ENCODE results near the gene BID. TPM values are rescaled to one million over a fixed set of nuclear protein-coding genes. Genes with fewer than 3 reads are reported as not detected.

Gene BID
- total and polyA plus RNA-seq, 4 experiments from 2014 or later, result 22.0 to 104 (median 47.7) TPM

GRCh38 chr22:17803609-17804270, 29.5 kb upstream of the BID start:
- CTCF ChIA-PET (ENCODE audit: partially characterized antibody), result interaction anchor here (1.2 to 1.4 kb wide), 2 partner anchors 60 to 61 kb away, joined by 3 read pairs; no protein-coding TSS in a partner anchor
- no peaks in the 10 kb centered on the region for H3K27me3 ChIP-seq (ENCODE audit: insufficient read depth, low read length)
- POLR2A ChIA-PET (ENCODE audit: partially characterized antibody), result no interaction called here
- Mint-ChIP-seq H3K36me3 (peaks cover 18 to 41% of the 10 kb centered on the region in 2 donors), H3K27me3 (no peaks in the 10 kb centered on the region), H3K9me3 (no peaks in the 10 kb centered on the region), H3K4me3 (no peak overlapping the region), H3K4me1 (no peaks in the 10 kb centered on the region), H3K27ac (peak overlapping the region in 1 of 7 donors; percentile 26)
- no peak for DNase-seq
- H3K9me3 ChIP-seq (ENCODE audit: control insufficient read depth in 1 of 2, low read length in 2 of 2), result no peaks in the 10 kb centered on the region
- H3K4me1 ChIP-seq (ENCODE audit: insufficient read depth, low read length), result no peaks in the 10 kb centered on the region
- H3K27ac ChIP-seq (ENCODE audit: low read depth, low read length), result no peak overlapping the region
- no peak overlapping the region for H3K4me3 ChIP-seq (ENCODE audit: low read length in 2 of 2)
- peaks cover 10% of the 10 kb centered on the region for H3K36me3 ChIP-seq (ENCODE audit: insufficient read depth, low read length)
- intact Hi-C loops (cut with micrococcal nuclease), result no loop called here

GRCh38 chr22:17802822-17803221, 28.6 kb upstream of the BID start:
- Histone ChIP-seq H3K36me3 (ENCODE audit: insufficient read depth, low read length) (peaks cover 5% of the 10 kb centered on the region), H3K4me3 (ENCODE audit: low read length in 2 of 2) (no peak overlapping the region), H3K9me3 (ENCODE audit: control insufficient read depth in 1 of 2, low read length in 2 of 2) (no peaks in the 10 kb centered on the region), H3K4me1 (ENCODE audit: insufficient read depth, low read length) (no peaks in the 10 kb centered on the region), H3K27ac (ENCODE audit: low read depth, low read length) (no peak overlapping the region), H3K27me3 (ENCODE audit: insufficient read depth, low read length) (no peaks in the 10 kb centered on the region)
- ChIA-PET POLR2A (ENCODE audit: partially characterized antibody) (no interaction called here), CTCF (ENCODE audit: partially characterized antibody) (interaction anchor here (1.2 kb wide), 1 partner anchor 60 kb away, joined by 3 read pairs; no protein-coding TSS in a partner anchor)
- H3K4me3 Mint-ChIP-seq, result no peak overlapping the region
- no peaks in the 10 kb centered on the region for H3K27me3 Mint-ChIP-seq
- intact Hi-C loops (cut with micrococcal nuclease), result no loop called here
- DNase-seq, result no peak
- H3K4me1 Mint-ChIP-seq, result peaks cover 0 to 2% (median 0%) of the 10 kb centered on the region in 4 donors
- peaks cover 18 to 38% of the 10 kb centered on the region in 2 donors for H3K36me3 Mint-ChIP-seq
- H3K27ac Mint-ChIP-seq, result no peak overlapping the region
- H3K9me3 Mint-ChIP-seq, result no peaks in the 10 kb centered on the region

- no peak for DNase-seq
- POLR2A ChIA-PET (ENCODE audit: partially characterized antibody), result no interaction called here
- Mint-ChIP-seq H3K27me3 (no peaks in the 10 kb centered on the region), H3K27ac (peak overlapping the region in 1 of 7 donors; percentile 43), H3K36me3 (peaks cover 14 to 34% of the 10 kb centered on the region in 2 donors), H3K4me3 (no peak overlapping the region), H3K9me3 (no peaks in the 10 kb centered on the region), H3K4me1 (peaks cover 0 to 2% (median 0%) of the 10 kb centered on the region in 4 donors)
- Histone ChIP-seq H3K27me3 (ENCODE audit: insufficient read depth, low read length) (no peaks in the 10 kb centered on the region), H3K4me1 (ENCODE audit: insufficient read depth, low read length) (no peaks in the 10 kb centered on the region), H3K27ac (ENCODE audit: low read depth, low read length) (no peak overlapping the region), H3K9me3 (ENCODE audit: control insufficient read depth in 1 of 2, low read length in 2 of 2) (no peaks in the 10 kb centered on the region), H3K36me3 (ENCODE audit: insufficient read depth, low read length) (peaks cover 1% of the 10 kb centered on the region), H3K4me3 (ENCODE audit: low read length in 2 of 2) (no peak overlapping the region)
- intact Hi-C loops (cut with micrococcal nuclease), result no loop called here
- CTCF ChIA-PET (ENCODE audit: partially characterized antibody), result interaction anchor here (1.2 kb wide), 1 partner anchor 60 kb away, joined by 3 read pairs; no protein-coding TSS in a partner anchor
Observed at GRCh38 chr22:17802411-17802810, 28.1 kb upstream of the BID start.

GRCh38 chr22:17797721-17798559, 23.7 kb upstream of the BID start:
- no peak overlapping the region for H3K4me3 Mint-ChIP-seq
- no peak for DNase-seq
- intact Hi-C loops (cut with micrococcal nuclease), result no loop called here
- peaks cover 0 to 2% (median 0%) of the 10 kb centered on the region in 4 donors for H3K4me1 Mint-ChIP-seq
- H3K27ac ChIP-seq (ENCODE audit: low read depth, low read length), result no peak overlapping the region
- H3K9me3 Mint-ChIP-seq, result no peaks in the 10 kb centered on the region
- no peaks in the 10 kb centered on the region for H3K27me3 ChIP-seq (ENCODE audit: insufficient read depth, low read length)
- H3K4me3 ChIP-seq (ENCODE audit: low read length in 2 of 2), result no peak overlapping the region
- ChIA-PET POLR2A (ENCODE audit: partially characterized antibody) (no interaction called here), CTCF (ENCODE audit: partially characterized antibody) (interaction anchor here (1.4 kb wide), 1 partner anchor 12 kb away, joined by 6 read pairs; no protein-coding TSS in a partner anchor)
- no peaks in the 10 kb centered on the region for H3K4me1 ChIP-seq (ENCODE audit: insufficient read depth, low read length)
- H3K36me3 ChIP-seq (ENCODE audit: insufficient read depth, low read length), result no peaks in the 10 kb centered on the region
- H3K9me3 ChIP-seq (ENCODE audit: control insufficient read depth in 1 of 2, low read length in 2 of 2), result no peaks in the 10 kb centered on the region
- peak overlapping the region in 3 of 7 donors; percentile 11 to 41 (median 31) for H3K27ac Mint-ChIP-seq
- peaks cover 4 to 10% of the 10 kb centered on the region in 2 donors for H3K36me3 Mint-ChIP-seq
- H3K27me3 Mint-ChIP-seq, result no peaks in the 10 kb centered on the region

GRCh38 chr22:17796695-17797094, 22.4 kb upstream of the BID start:
- ChIA-PET CTCF (ENCODE audit: partially characterized antibody) (interaction anchor here (0.9 kb wide), 1 partner anchor 11 kb away, joined by 3 read pairs; no protein-coding TSS in a partner anchor), POLR2A (ENCODE audit: partially characterized antibody) (no interaction called here)
- peaks cover 5 to 7% of the 10 kb centered on the region in 2 donors for H3K36me3 Mint-ChIP-seq
- Histone ChIP-seq H3K4me1 (ENCODE audit: insufficient read depth, low read length) (no peaks in the 10 kb centered on the region), H3K4me3 (ENCODE audit: low read length in 2 of 2) (no peak overlapping the region), H3K9me3 (ENCODE audit: control insufficient read depth in 1 of 2, low read length in 2 of 2) (no peaks in the 10 kb centered on the region), H3K36me3 (ENCODE audit: insufficient read depth, low read length) (no peaks in the 10 kb centered on the region), H3K27ac (ENCODE audit: low read depth, low read length) (no peak overlapping the region), H3K27me3 (ENCODE audit: insufficient read depth, low read length) (no peaks in the 10 kb centered on the region)
- no peak overlapping the region for H3K27ac Mint-ChIP-seq
- no peaks in the 10 kb centered on the region for H3K27me3 Mint-ChIP-seq
- no peaks in the 10 kb centered on the region for H3K9me3 Mint-ChIP-seq
- peaks cover 0 to 2% (median 0%) of the 10 kb centered on the region in 4 donors for H3K4me1 Mint-ChIP-seq
- DNase-seq, result no peak
- intact Hi-C loops (cut with micrococcal nuclease), result no loop called here
- no peak overlapping the region for H3K4me3 Mint-ChIP-seq

GRCh38 chr22:17795661-17796548, 21.6 kb upstream of the BID start:
- no peak overlapping the region for H3K4me3 ChIP-seq (ENCODE audit: low read length in 2 of 2)
- POLR2A ChIA-PET (ENCODE audit: partially characterized antibody), result no interaction called here
- H3K27ac Mint-ChIP-seq, result no peak overlapping the region

More at GRCh38 chr22:17795661-17796548, 21.6 kb upstream of the BID start:
- no peak for DNase-seq
- CTCF ChIA-PET (ENCODE audit: partially characterized antibody), result interaction anchor here (0.9 kb wide), 1 partner anchor 10 kb away, joined by 3 read pairs; no protein-coding TSS in a partner anchor
- peaks cover 0 to 2% (median 0%) of the 10 kb centered on the region in 4 donors for H3K4me1 Mint-ChIP-seq
- H3K4me3 Mint-ChIP-seq, result no peak overlapping the region
- intact Hi-C loops (cut with micrococcal nuclease), result no loop called here
- Histone ChIP-seq H3K9me3 (ENCODE audit: control insufficient read depth in 1 of 2, low read length in 2 of 2) (no peaks in the 10 kb centered on the region), H3K27ac (ENCODE audit: low read depth, low read length) (no peak overlapping the region), H3K27me3 (ENCODE audit: insufficient read depth, low read length) (no peaks in the 10 kb centered on the region), H3K36me3 (ENCODE audit: insufficient read depth, low read length) (no peaks in the 10 kb centered on the region), H3K4me1 (ENCODE audit: insufficient read depth, low read length) (no peaks in the 10 kb centered on the region)
- H3K9me3 Mint-ChIP-seq, result no peaks in the 10 kb centered on the region
- peaks cover 8 to 10% of the 10 kb centered on the region in 2 donors for H3K36me3 Mint-ChIP-seq
- no peaks in the 10 kb centered on the region for H3K27me3 Mint-ChIP-seq

Measured in CD4-positive, alpha-beta memory T cell (primary cell).